HepG2 (cell line): ENCODE data around the gene PGS1. TPM values are rescaled to one million over a fixed set of nuclear protein-coding genes. Genes with fewer than 3 reads are reported as not detected.
A peak's percentile ranks its signal among the peaks of the same experiment; 100 is the strongest.

ENCODE experiments used
- ARID5B ChIP-seq: IDR thresholded peaks from 2 replicates; pipeline ENCODE4 v1.4.0; 2020; ENCODE audit warnings: mild to moderate bottlenecking, missing genetic modification reagents
- CAMTA2 ChIP-seq: sonication (generic); formaldehyde crosslinking; IDR thresholded peaks from 2 replicates; pipeline ENCODE4 v1.4.0; 2020; ENCODE audit warnings: mild to moderate bottlenecking, missing genetic modification reagents, borderline replicate concordance
- DMTF1 ChIP-seq: sonication (generic); formaldehyde crosslinking; IDR thresholded peaks from 2 replicates; pipeline ENCODE4 v1.4.0; 2020; ENCODE audit warnings: mild to moderate bottlenecking, missing genetic modification reagents
- DRAP1 ChIP-seq: IDR thresholded peaks from 2 replicates; pipeline ENCODE4 v1.6.1; 2016; ENCODE audit warnings: missing genetic modification reagents, missing compliant biosample characterization
- E2F1 ChIP-seq: sonication (generic); formaldehyde crosslinking; IDR thresholded peaks from 2 replicates; pipeline ENCODE4 v1.5.0; 2020; ENCODE audit warnings: missing genetic modification reagents
- IKZF4 ChIP-seq: sonication (generic); formaldehyde crosslinking; IDR thresholded peaks from 2 replicates; pipeline ENCODE4 v1.5.1; 2020; ENCODE audit warnings: borderline replicate concordance, mild to moderate bottlenecking, low read depth, missing genetic modification reagents; ENCODE audit errors: not compliant biosample characterization
- MBD4 ChIP-seq: IDR thresholded peaks from 2 replicates; pipeline ENCODE4 v1.6.1; 2012; ENCODE audit warnings: low read length, inconsistent platforms, borderline replicate concordance
- NR0B2 ChIP-seq: sonication (generic); formaldehyde crosslinking; IDR thresholded peaks from 2 replicates; pipeline ENCODE4 v1.4.0; 2020; ENCODE audit warnings: mild to moderate bottlenecking, missing genetic modification reagents
- RBM22 ChIP-seq: fragments of 200-400 bp; formaldehyde crosslinking; optimal IDR thresholded peaks from 2 replicates; pipeline ENCODE3; 2017; ENCODE audit warnings: mild to moderate bottlenecking, low read length, moderate library complexity
- TMF1 ChIP-seq: sonication (generic); formaldehyde crosslinking; IDR thresholded peaks from 2 replicates; pipeline ENCODE4 v1.8.1; 2022; ENCODE audit warnings: low read depth, missing genetic modification reagents
- ZFP36L1 ChIP-seq: sonication (generic); formaldehyde crosslinking; IDR thresholded peaks from 2 replicates; pipeline ENCODE4 v1.8.0; 2022; ENCODE audit warnings: mild to moderate bottlenecking, missing genetic modification reagents, moderate library complexity
- ZHX1 ChIP-seq: sonication (generic); formaldehyde crosslinking; IDR thresholded peaks from 2 replicates; pipeline ENCODE4 v1.8.1; 2022; ENCODE audit warnings: low read depth, mild to moderate bottlenecking, missing genetic modification reagents
- ZNF121 ChIP-seq: sonication (generic); formaldehyde crosslinking; IDR thresholded peaks from 2 replicates; pipeline ENCODE4 v1.5.0; 2020; ENCODE audit warnings: mild to moderate bottlenecking, missing genetic modification reagents
- ZNF234 ChIP-seq: sonication (generic); formaldehyde crosslinking; conservative IDR thresholded peaks from 2 replicates; pipeline ENCODE4 v1.5.1; 2020; ENCODE audit warnings: mild to moderate bottlenecking, missing genetic modification reagents
- ZNF337 ChIP-seq: sonication (generic); formaldehyde crosslinking; IDR thresholded peaks from 2 replicates; pipeline ENCODE4 v1.5.1; 2020; ENCODE audit warnings: missing genetic modification reagents, low read depth, mild to moderate bottlenecking, borderline replicate concordance
- ZNF432 ChIP-seq: sonication (generic); formaldehyde crosslinking; IDR thresholded peaks from 2 replicates; pipeline ENCODE4 v1.5.0; 2020; ENCODE audit warnings: missing genetic modification reagents, mild to moderate bottlenecking, borderline replicate concordance
- polyA plus RNA-seq, 8 experiments: library from polyadenylated mRNA; depleted of rRNA in 3 of 8; stranded (reverse) in 7 of 8; unstranded in 1 of 8; fragments of >200 nt; fragmentation: Illumina TruSeq in 4 of 8; extraction: Trizol in 4 of 8; gene quantifications; 2 replicates each; pipeline versions ENCODE4 v1.2.1 to v1.2.3, GENCODE V29; 2011 to 2016; ENCODE audit warnings: low read depth in 4 of 8, missing spikeins in 1 of 8, mixed read lengths in 1 of 8; ENCODE audit not compliant: insufficient read depth in 1 of 8
- total RNA-seq, 5 experiments: library from RNA; depleted of rRNA; stranded (reverse); fragments of >200 nt; fragmentation: Illumina TruSeq; extraction: Trizol; gene quantifications; 2 replicates each; pipeline ENCODE4 v1.2.3, GENCODE V29; 2016; ENCODE audit warnings: low read depth in 1 of 5

PGS1 gene
- total and polyA plus RNA-seq, 2 of the 13 experiments (the other 11 are each of a cell fraction or from before 2014, with no cell fraction given) = 25.9 to 31.5 TPM

- TF ChIP-seq ZHX1 (no peak), ZFP36L1 (no peak), MBD4 (no peak), DRAP1 (CRISPR knock-in tag) (no peak), ARID5B (CRISPR knock-in tag) (peak; percentile 62), CAMTA2 (no peak), ZNF234 (CRISPR knock-in tag) (no peak), E2F1 (CRISPR knock-in tag) (no peak), TMF1 (CRISPR knock-in tag) (no peak), ZNF121 (CRISPR knock-in tag) (peak; percentile 75), DMTF1 (CRISPR knock-in tag) (no peak), IKZF4 (CRISPR knock-in tag) (no peak), NR0B2 (CRISPR knock-in tag) (no peak), RBM22 (peak; percentile 69), ZNF432 (CRISPR knock-in tag) (no peak), ZNF337 (CRISPR knock-in tag) (no peak)
These were observed 18.2 kb downstream of the PGS1 start (continued) for GRCh38 chr17:78396441-78397337.
